NCI-H187 treated with DMSO at 0.1 percent for 48 hours (cell line): ENCODE results near the gene NLRP1.

ENCODE experiments used
- DNase-seq: peaks from one replicate; lab custom pipeline; 2025; lab: John Stamatoyannopoulos, UW

The NLRP1 gene

DNA sequence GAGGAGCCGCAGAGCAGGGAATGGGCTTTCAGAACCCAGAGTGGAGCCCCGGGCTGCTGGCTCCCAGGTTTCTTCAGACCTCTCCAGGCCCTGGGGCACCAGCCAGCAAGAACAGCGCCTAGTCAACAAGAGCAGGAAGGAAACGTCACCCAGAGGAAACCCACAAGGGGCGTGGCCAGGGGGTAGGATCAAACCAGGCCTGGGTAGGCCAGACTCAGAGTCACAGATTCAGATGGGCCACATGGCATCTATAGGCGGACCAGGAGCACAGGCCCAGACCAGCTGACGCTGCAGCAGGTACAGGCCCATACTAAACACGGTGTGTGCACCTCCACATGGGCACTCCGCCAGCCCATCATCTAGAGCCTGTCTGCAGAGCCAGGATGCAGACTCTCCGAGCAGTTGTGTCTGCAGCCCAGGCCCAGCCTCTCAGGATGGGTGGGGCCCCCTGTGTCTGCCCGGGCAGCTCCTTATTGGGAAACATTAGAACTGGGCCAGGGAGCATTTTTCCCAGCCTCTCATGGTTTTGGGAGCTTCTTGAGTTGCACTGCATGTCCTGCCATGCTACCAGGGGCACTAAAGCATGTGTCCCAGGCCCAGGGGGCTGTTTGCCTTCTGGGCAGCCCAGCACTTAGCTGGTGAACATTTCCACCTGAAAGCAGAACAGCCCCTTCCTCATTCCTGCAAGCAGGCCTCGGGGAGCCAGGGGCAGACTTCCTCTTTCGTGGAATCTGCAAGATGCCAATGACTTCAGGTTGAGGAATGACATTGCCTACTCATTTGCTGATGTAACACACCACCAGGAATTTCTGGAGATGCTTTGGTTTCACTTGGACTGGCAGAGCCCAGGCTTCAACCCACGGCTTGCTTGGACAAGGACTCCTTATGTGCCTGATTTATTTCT lies at the start of gene NLRP1:
TSS of gene NLRP1 (minus strand) at position 127 of the 904 bp plus-strand sequence. CDS start 552 bp downstream, outside the sequence.
- DNase-seq = no peak

DNA sequence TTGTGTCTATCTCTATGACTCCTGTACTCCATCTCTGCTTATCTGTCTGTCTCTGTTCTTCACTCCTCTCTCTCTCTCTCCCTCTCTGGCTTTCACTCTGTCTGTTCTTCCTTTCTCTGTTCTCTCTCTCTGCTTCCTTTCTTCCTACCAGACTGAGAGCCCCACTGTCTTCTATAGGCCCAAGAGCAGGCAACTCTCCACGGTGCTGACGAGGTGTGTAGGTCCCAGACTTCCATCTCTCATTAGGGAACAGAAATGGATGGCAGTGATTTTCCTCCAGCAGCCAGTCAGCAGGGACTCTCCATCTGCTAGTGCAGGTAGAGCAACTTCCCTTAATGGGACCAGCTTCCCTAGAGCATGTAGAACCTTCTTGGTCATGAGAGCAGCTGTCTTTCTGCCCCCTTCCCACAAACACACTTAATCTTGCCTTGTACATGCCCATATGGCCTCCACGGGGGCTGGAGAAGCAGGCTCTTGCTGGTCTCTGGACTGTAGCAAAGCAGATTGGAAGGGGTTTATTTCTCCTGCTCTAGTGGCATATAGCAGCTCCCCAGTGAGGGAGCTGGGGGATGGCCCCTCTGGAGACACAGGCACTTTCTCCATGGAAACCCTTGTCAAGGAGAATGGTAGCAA lies 47.8 kb upstream of the NLRP1 start:
- no peak for DNase-seq

DNA sequence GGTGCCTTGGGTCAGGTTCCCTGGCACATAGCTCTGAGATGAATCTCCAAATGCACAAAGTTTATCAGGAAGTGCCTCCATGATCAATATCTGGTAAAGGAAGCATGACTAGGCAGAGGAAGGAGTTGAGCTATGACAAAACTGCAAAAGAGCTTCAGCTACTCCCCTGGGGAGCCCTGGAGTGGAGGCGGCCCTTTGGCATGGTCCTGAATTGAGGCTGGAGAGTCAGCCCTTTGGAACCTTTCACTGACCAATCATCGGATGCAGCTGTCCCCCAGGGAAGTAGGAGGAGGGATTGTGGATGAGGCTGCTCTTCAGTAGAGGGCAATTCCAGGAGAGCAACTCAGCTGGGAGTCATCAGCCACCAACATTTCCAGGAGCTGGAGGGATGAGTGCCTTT lies 46.1 kb upstream of the NLRP1 start:
- DNase-seq = no peak

DNA sequence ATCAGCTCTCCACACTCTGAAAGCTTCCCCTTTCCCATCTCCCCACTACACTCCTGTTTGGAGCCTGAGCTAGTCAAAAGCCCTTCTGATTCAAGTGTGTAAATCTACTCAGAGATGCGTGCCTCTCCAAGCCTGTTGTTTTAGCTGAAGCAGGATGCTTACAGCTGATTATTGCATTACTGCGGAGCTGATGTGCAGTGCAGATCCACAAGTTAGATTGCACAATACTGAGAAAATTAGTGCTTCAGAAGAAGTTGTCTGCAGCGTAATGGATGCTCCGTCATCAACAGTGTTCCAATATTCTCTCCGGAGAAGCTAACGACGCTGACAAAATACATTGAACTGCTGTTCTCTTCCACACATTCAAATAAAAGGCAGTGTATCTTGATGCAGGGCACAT lies 44.8 kb upstream of the NLRP1 start:
- DNase-seq = peak; percentile 65

DNA sequence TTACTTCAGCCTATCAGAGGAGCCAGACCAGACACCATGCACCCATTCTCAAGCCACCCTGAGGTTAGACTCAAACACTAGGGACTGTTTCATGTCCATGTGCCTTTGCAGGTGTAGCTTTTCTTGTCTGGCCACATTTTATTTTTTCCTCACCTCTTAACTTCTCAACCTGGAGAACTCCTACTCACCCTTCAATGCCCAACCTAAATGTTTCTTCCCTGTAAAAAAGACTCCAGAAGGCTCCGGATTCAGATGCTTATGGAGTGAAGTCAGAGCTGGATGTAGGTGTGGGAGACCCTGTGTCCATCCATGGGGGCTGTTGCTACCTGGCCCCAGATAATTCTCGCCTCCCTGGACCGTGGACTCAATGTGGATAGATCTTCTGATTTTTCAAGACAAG lies 44.0 kb upstream of the NLRP1 start:
- no peak for DNase-seq

DNA sequence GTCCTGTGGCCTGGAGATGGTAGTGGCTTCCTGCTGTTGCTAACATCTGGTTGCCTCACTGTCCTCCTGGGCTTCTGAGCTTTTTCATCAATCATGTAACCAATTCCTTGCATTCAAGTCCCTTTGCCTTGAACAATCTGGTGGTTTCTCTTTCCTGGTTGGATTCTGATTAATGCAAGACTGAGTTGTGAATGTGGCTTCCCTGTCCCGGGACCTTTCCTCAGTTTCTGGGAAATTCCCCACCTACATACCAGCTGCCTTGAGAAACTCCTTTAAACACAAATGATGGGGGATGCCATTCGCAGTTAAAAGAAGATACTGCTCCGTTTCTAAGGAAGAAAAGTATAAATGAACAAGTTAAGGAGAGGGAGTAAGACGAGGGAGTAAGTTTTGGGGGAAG lies 39.9 kb upstream of the NLRP1 start:
- DNase-seq = no peak

DNA sequence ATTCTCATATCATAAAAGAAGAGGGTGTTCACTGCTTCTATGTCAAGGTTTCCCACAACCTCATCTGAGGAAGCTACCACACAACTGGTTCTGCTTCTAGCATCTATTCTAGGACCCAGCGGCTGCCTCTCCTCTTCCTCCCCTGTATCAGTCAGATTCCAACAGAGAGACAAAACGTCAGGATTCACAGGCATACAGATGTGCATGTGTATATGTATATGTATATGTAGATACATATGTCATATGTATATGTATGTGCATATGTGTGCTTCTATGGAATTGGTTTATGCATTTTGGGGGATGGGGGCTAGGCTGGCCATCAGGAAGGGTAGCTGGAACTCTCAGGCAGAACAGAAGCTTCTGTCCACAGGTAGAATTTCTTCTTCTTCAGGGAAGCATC lies 37.4 kb upstream of the NLRP1 start:
- no peak for DNase-seq

DNA sequence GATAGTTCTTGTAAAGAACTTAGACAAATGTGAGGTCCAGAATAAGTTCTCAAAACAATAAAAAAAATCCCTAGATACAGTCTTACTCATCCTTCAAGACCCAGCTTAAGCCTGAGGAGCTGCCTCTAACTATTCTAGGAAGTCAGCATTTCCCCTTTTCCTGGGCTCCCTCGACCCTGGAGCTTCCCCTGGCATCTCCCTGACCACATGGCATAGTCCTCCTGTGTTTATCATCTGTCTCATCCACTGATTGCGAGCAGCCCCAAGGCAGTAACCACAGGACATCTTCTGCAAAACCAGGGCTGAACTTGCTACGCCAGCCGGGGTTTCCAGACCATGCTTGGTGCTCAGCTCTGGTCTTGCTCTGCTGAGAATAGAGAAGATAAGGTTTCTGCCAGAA lies 36.7 kb upstream of the NLRP1 start:
- no peak for DNase-seq

DNA sequence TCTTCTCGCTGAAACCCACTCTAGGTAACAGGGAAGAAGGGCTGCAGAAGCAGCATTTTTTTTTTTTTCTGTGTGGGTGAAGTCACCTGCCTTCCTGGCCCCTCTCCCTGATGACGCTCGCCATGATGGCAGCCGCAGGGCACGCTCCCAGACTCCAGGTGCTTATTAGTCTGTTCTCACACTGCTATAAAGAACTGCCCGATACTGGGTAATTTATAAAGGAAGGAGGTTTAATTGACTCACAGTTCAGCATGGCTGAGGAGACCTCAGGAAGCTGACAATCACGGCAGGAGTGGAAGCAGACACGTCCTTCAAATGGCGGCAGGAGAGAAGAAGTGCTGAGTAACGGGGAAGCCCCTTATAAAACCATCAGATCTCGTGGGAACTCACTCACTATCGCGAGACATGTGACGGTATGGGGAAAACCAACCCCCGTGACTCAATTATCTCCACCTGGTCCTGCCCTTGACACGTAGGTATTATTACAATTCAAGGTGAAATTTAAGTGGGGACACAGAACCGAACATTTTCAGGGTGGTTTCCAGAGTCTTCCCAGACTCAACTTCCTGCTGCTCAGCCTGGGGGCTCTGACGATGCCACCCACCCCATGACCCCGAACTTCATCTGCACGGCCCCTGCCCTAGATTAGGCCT lies 34.9 kb upstream of the NLRP1 start:
- peak; percentile 94 for DNase-seq

DNA sequence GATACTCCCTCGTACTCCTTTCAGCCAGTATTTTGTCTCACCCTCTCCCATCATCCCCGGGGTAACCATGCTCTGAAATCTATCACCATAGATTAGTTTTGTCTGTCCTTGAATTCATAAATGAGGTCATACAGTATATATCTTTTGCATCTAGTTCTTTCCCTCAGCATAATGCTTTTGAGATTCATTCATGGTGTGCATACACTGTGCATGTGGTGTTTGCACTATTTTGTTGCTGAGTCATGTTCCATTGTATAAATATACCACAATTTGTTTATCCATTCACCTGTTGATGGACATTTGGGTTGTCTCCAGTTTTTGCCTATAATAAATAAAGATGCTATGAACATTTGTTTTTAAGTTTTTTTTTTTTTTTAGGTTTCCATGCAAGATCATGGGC lies 34.2 kb upstream of the NLRP1 start:
- no peak for DNase-seq

DNA sequence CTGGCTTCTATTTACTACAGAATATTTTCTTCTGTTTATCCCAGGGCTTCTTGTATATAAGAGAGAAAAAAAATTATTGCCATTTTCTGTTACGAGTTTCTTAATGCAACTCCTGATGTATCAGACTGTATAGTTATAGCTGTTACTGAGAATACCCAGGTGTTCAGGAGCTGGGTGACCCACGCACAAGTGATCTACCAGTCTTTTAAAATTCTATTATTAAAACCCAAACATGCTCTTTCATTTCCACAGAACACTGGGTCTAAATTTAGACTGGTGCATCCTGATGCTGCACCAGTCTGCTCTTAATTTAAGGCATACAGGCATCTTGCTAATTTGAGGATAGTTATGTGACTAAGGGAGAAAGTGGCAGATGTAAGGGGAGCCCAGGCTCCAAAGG lies 31.2 kb upstream of the NLRP1 start:
- no peak for DNase-seq

DNA sequence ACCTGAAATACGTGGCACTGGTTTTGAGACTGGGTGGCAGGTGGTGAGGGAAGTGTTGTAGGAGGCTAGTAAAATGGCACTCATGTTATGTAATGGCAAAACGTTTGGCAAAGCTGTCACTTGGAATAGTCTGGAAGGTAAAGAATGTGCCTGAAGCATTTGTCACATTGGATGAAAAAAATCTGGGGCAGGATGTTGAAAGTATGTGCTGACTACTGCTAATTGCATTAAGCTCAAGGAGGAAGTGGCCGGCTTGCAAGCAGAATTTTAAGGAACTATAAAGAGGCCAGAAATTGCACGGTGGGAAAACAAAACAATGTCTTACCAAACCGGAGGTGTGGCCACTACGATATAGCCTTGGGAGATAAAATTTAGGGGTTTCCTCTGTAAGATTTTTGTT lies 26.6 kb upstream of the NLRP1 start:
- no peak for DNase-seq

DNA sequence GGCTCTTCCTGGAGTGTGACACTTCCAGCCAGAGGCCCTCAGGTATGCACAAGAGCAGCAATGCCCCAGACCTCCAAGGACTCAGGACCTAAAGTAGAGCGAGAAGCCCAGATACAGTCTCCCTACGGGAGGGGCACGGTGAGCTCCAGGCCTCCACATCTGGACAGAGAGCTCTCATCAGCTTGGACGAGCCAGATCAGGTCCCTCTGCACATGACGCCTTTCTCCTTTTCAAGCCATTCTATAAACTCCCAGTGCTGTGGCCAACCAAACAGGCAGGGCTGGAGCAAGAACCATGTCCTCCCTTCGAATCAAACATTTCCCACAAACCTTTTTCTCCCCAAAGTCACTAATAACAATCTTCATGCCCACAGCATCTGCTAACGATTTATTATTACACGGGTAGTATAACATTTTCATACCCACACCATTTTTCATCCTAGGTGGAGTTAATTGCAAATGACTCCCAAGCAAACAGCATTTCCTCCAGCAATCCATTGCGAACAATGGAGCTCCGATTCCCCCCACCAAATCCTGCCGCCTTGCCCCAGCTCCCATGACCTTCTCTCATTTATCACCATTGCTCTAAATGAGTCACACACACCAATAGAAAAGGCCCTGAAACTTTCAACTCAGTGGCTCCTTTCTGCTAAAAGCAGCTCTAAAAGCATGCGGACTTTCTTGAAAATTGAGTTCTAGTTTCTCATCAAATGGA lies 24.2 kb upstream of the NLRP1 start:
- no peak for DNase-seq

DNA sequence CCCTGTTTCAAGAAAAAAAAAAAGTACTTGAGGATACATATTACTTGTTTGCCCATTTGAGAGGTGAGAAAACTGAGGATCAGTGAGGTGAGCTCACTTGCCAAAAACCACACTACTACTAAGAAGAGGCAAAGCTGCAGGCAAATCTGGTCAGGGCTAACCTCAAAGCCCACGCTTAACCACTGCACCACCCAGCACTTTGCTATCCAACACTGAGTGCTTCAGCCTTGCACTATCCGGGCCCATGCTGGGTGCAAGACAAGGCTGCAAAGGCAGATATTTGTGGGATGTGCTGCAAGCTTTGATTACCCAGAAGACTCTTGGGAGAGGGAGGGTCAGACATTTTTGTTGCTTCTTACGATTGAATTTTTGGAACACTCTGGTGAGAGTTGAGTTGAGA lies 23.6 kb upstream of the NLRP1 start:
- DNase-seq = no peak

DNA sequence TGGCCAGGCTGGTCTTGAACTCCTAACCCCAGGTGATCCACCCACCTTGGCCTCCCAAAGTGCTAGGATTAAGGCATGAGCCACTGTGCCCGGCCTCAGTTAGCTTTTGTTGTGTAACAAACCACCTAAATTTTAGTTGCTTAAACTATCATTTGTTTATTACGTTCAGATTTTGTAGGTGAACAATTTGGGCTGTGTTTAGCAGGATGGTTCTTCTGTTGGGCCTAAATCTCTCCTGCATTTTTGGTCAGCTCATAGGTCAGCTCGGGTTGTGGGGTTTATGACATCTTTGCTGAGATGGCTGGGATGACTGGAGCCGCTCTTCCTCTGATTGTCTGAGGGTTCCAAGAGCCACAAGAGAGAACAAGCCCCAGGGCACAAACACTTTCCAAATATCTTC lies 21.1 kb upstream of the NLRP1 start:
- DNase-seq = no peak

DNA sequence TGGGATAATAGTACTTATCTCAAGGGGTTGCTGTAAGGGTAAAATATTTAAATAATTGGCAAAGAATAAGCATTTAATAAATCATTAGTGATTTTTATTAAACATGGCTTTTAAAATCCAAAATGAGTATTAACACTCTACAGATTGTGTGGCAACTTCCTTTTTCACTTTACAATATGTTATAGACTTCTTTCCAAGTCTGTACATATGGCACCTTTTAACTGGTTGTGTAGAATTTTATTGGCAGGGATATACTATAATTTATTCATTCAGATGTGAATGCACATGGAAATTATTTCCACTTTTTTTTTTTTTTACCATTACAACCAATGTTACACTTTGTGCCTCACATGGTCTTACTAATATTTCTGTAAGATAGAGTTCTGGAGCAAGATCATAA lies 15.7 kb upstream of the NLRP1 start:
- DNase-seq = no peak

DNA sequence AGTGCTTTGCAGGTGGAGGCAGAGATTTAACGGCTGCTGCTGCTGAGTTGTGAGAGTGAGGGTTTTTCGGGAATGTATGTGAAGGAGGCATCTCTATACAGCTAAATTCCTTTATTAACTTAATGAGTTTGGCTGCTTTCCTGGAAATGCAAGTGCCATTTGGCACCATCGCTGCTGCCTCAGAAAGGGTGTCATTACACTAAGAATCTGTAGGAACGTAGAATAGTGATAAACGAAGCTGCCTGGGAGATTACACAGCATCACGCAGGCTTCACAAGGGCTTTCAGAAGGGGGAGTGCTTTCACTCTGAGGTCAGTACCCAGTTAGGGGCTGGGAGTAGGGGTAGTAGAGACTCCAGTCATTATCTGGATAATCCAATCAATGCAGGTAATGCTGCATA lies 14.1 kb upstream of the NLRP1 start:
- DNase-seq = no peak

DNA sequence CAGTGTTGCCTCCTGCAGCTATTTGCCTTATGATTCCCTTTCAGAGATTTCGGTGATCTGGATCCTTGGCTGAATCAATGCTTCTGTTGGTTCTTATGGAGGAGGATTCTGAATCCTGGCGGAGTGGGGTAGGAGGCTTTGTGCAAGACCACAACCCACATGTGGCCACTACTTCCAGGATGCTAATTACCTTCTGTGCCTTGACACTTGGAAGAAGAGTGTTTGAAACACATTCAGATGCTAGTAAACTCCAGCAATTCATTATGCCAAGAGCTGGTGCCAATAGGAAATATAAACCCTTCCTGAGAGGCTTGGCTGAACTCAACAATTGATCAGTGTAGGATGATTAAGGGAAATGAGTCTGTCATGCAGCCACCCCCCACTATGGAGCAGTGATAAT lies 12.1 kb upstream of the NLRP1 start:
- DNase-seq = no peak

DNA sequence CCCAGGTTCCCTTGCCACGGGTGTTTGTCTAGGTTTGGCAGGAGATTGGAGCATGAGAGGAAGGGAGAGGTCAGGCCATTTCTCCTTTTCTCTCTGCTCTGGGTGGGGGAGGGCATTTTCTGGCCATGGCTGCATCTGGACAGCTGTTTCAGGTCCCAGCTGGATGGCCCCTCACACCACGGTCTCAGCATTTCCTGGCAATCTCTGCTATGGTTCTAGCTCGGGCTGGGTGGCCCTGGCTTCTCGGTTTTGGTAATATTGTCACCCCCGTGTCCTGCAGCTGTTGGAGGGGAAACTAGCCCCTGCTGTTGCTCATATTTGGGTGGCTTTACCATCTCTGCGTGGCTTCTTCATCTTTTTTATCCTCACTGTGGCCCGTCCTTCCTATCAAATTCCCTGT lies 11.5 kb upstream of the NLRP1 start:
- DNase-seq = no peak

DNA sequence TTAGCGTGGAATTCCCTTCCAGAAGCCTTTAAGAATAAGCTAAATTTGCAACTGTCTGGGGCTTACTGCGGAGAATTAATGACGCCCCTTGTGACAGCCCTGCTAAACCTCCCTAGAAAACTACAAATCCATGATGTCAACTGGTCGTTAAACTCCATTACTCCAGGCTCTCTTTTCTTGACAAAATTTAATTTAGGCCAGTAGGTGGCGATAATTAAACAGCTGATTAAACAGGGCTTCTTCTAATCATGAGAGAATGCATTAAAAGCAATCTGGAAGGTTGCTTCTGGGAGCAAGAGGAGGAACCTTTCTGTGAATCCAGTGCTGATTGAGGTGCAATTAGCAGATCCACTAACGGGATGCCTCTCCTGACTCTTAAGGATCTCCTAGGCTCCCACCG lies 8.1 kb upstream of the NLRP1 start:
- no peak for DNase-seq

DNA sequence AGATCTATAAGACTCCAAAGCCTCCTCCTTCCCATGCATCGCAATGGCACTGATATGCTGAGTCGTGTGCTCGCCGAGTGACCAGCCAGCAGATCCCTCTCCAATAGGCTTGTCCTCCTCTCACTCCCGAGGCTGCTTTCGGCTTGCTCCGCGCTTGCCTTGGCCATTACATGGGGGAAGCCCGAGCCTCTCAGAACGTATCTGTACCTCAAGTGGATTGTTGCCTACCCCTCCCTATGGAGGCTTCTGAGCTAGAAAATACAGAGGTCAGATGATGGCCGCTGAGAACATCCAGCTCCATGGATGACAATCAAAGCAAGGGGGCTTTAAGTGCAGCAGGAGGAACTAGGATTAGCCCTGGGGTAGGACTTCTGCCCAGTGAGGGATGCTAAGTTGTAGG lies 7.7 kb upstream of the NLRP1 start:
- no peak for DNase-seq

DNA sequence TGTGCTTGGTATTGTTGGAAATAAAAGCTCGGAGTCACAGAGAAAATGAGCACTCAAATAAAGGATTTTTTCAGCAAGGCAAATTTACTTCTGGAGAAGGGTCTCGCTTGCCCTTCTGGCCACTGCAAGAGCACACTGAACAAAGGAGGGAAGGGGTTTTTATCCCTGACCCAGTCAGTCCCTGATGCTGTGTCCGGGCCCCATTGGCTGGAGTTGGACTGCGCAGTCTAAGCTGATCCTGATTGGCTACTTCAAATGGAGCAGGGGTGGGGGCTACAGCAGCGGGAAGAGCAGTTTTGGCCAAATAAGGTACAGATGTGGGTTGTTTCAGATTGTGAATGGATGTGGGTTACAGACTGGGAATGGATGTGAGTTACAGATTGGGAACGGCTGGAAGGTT lies 4.3 kb upstream of the NLRP1 start:
- no peak for DNase-seq
